HG02870 (cell line): ENCODE data around the gene TSHZ3.

ENCODE experiments used
- ATAC-seq: cut with Tn5 transposase; IDR thresholded peaks from one replicate; pipeline ENCODE4 v1.9.1; 2021; ENCODE audit warnings: mild to moderate bottlenecking, moderate library complexity; ENCODE audit not compliant: unreplicated experiment

Gene TSHZ3

GRCh38 chr19:31339411-31339810 is 9.8 kb downstream of the TSHZ3 start:
- no peak for ATAC-seq

GRCh38 chr19:31338069-31338776 is 11.0 kb downstream of the TSHZ3 start:
- ATAC-seq: no peak

GRCh38 chr19:31337008-31337914 is 12.0 kb downstream of the TSHZ3 start:
- no peak for ATAC-seq

GRCh38 chr19:31335716-31336115 is 13.5 kb downstream of the TSHZ3 start:
- no peak for ATAC-seq

GRCh38 chr19:31334849-31335624 is 14.2 kb downstream of the TSHZ3 start:
- ATAC-seq: no peak

- ATAC-seq: no peak
Measured at GRCh38 chr19:31334101-31334848, 15.0 kb downstream of the TSHZ3 start.

- ATAC-seq: no peak
Measured at GRCh38 chr19:31332096-31332495, 17.1 kb downstream of the TSHZ3 start.

GRCh38 chr19:31331536-31331935 is 17.7 kb downstream of the TSHZ3 start:
- ATAC-seq: no peak

- ATAC-seq: no peak
Measured at GRCh38 chr19:31330761-31331160, 18.5 kb downstream of the TSHZ3 start.

- no peak for ATAC-seq
Measured at GRCh38 chr19:31330237-31330636, 19.0 kb downstream of the TSHZ3 start.

GRCh38 chr19:31329819-31330218 is 19.4 kb downstream of the TSHZ3 start:
- no peak for ATAC-seq

GRCh38 chr19:31328238-31328637 is 21.0 kb downstream of the TSHZ3 start:
- no peak for ATAC-seq

- no peak for ATAC-seq
Measured at GRCh38 chr19:31326329-31327028, 22.8 kb downstream of the TSHZ3 start.

GRCh38 chr19:31325342-31325741 is 23.9 kb downstream of the TSHZ3 start:
- no peak for ATAC-seq

- no peak for ATAC-seq
Measured at GRCh38 chr19:31319465-31319864, 29.8 kb downstream of the TSHZ3 start.

- no peak for ATAC-seq
Measured at GRCh38 chr19:31318790-31319425, 30.3 kb downstream of the TSHZ3 start.

GRCh38 chr19:31317570-31317969 is 31.7 kb downstream of the TSHZ3 start:
- ATAC-seq: no peak

GRCh38 chr19:31317093-31317492 is 32.1 kb downstream of the TSHZ3 start:
- no peak for ATAC-seq

- no peak for ATAC-seq
Measured at GRCh38 chr19:31316201-31316951, 32.9 kb downstream of the TSHZ3 start.
